ENCODE measurements around the gene PEAK1.

The PEAK1 gene

DNA sequence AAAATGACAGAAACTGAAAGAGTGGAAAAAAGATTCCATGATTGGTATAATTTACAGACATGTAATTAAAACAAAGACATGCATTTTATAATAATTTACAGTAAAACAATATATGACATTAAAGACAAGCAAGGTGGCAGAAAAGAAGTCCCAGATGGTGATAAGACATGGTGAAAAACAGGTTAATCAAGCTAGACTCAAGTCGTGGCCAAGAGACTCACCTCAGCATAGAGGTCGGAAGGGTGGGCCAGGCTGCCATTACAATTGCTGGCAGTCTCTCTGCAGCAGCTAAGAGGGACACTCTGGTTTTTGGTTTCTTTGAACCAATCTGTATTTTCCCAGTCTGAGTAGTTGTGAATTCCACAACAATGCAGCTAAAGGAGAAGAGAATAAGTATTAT lies 367.3 kb downstream of the PEAK1 start:
- no peak overlapping the region for H3K4me3 ChIP-seq (ENCODE audit: control insufficient read depth, low read depth, low read length)
- no peak for DNase-seq (ENCODE audit: low read depth)
- TF ChIP-seq, protein P1, sequence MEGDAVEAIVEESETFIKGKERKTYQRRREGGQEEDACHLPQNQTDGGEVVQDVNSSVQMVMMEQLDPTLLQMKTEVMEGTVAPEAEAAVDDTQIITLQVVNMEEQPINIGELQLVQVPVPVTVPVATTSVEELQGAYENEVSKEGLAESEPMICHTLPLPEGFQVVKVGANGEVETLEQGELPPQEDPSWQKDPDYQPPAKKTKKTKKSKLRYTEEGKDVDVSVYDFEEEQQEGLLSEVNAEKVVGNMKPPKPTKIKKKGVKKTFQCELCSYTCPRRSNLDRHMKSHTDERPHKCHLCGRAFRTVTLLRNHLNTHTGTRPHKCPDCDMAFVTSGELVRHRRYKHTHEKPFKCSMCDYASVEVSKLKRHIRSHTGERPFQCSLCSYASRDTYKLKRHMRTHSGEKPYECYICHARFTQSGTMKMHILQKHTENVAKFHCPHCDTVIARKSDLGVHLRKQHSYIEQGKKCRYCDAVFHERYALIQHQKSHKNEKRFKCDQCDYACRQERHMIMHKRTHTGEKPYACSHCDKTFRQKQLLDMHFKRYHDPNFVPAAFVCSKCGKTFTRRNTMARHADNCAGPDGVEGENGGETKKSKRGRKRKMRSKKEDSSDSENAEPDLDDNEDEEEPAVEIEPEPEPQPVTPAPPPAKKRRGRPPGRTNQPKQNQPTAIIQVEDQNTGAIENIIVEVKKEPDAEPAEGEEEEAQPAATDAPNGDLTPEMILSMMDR (IDR thresholded peaks at IDR 0.05; ENCODE audit: control insufficient read depth, insufficient read depth, low read depth, low read length, missing control alignments): no peak

Data from AG09309 (cell line).